ENCODE measurements around the gene PCDHGA5.

DNA sequence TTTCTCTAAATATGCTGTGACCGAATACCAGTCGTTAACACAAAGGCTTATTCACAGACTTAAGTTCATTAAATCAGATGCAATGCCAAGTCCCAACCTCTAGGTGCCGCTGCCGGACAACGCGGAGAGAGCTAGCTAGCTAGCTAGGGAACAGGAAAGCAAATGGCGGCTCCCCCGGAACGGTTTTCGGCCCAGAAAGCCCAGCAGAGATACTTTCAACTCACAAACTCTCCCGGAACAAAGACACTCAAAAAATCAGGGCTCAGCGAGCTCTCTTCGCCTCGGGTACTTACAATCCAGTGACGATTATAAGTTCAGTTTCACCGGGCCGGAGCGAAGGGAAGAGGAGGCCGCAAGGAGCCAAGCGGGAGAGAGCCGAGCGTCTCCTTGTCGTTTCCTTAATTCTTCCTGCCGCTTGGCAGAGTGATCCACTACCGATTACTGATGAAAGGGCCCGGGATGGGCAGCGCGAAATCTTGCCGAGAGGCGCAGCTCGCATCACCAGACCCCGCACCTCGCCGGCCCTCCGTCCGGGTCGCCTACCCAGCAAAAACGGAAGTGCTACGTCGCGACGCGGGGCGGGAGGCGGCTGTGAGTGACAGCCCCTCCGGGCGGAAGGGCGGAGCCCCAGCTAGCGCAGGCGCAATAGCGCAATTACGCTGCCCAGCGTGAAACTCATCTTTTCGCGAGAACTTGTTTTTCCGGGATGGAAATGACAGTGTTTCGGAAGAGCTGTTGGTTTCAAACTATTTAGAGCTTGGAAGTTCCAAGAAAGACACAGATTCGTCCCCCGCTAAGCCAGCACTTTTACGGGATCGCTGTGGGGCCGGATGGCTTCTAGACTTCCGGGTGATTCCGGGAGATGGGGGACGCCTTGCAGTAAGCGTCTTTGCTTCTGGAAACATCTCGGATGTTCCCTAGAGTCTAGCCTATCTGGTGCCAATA lies 43.5 kb upstream of the PCDHGA5 start, which contains the start of gene TAF7:
- TF ChIP-seq HDAC6 (IDR thresholded peaks at IDR 0.05; ENCODE audit: low read depth, low read length) (no peak), NRF1 (IDR thresholded peaks at IDR 0.05; ENCODE audit: low read depth, low read length) (peak; percentile 83), POLR2A (IDR thresholded peaks at IDR 0.05; ENCODE audit: control extremely low read depth in 1 of 2, low read depth in 2 of 2, low read length in 2 of 2) (peak; percentile 95 to 98), EZH2 (IDR thresholded peaks at IDR 0.05; ENCODE audit: low read depth, low read length, severe bottlenecking) (no peak), KDM5A (IDR thresholded peaks at IDR 0.05; ENCODE audit: low read length) (peak; percentile 23; the same call in 1 of the 2 replicates), MAFK (IDR thresholded peaks at IDR 0.05; ENCODE audit: low read depth, low read length) (no peak), POLR2AphosphoS5 (IDR thresholded peaks at IDR 0.05; ENCODE audit: low read depth, low read length) (peak; percentile 97)
- TF ChIP-seq, protein P1, sequence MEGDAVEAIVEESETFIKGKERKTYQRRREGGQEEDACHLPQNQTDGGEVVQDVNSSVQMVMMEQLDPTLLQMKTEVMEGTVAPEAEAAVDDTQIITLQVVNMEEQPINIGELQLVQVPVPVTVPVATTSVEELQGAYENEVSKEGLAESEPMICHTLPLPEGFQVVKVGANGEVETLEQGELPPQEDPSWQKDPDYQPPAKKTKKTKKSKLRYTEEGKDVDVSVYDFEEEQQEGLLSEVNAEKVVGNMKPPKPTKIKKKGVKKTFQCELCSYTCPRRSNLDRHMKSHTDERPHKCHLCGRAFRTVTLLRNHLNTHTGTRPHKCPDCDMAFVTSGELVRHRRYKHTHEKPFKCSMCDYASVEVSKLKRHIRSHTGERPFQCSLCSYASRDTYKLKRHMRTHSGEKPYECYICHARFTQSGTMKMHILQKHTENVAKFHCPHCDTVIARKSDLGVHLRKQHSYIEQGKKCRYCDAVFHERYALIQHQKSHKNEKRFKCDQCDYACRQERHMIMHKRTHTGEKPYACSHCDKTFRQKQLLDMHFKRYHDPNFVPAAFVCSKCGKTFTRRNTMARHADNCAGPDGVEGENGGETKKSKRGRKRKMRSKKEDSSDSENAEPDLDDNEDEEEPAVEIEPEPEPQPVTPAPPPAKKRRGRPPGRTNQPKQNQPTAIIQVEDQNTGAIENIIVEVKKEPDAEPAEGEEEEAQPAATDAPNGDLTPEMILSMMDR (IDR thresholded peaks at IDR 0.05; ENCODE audit: control extremely low read depth in 1 of 3, insufficient read depth in 1 of 3, low read depth in 1 of 3, low read length in 3 of 3), result peak; percentile 77 to 93 (median 80)

Measured in H1 (cell line).